Hepatocyte (in vitro differentiated cells): ENCODE data around the gene BRIP1. TPM values are rescaled to one million over a fixed set of nuclear protein-coding genes. Genes with fewer than 3 reads are reported as not detected.

ENCODE experiments used
- DNase-seq: peaks from one replicate; pipeline ENCODE4 v3.0.0-alpha.2; 2016; ENCODE audit warnings: low spot score
- H2AFZ ChIP-seq: fragments of 200-600 bp; sonication (generic); 2 replicates; pipeline ENCODE4 v1.6.0; 2016; ENCODE audit warnings: antibody characterized with exemption, mild to moderate bottlenecking
- H3K27ac ChIP-seq: fragments of 200-600 bp; sonication (generic); 2 replicates; pipeline ENCODE4 v1.5.1; 2016; ENCODE audit warnings: mild to moderate bottlenecking
- H3K27me3 ChIP-seq: fragments of 200-600 bp; sonication (generic); 2 replicates; pipeline ENCODE4 v1.6.1; 2016
- H3K36me3 ChIP-seq: fragments of 200-600 bp; sonication (generic); replicated peaks from 2 replicates; pipeline ENCODE4 v1.5.1; 2016; ENCODE audit warnings: low read depth; ENCODE audit not compliant: insufficient read depth
- H3K4me1 ChIP-seq: fragments of 200-600 bp; sonication (generic); 2 replicates; pipeline ENCODE4 v1.5.1; 2016; ENCODE audit warnings: mild to moderate bottlenecking, moderate library complexity; ENCODE audit not compliant: insufficient read depth
- H3K4me2 ChIP-seq: fragments of 200-600 bp; sonication (generic); 2 replicates; pipeline ENCODE4 v1.6.0; 2016
- H3K4me3 ChIP-seq: fragments of 200-600 bp; sonication (generic); 2 replicates; pipeline ENCODE4 v1.5.1; 2016; ENCODE audit warnings: mild to moderate bottlenecking
- H3K79me2 ChIP-seq: fragments of 200-600 bp; sonication (generic); 2 replicates; pipeline ENCODE4 v1.6.0; 2017; ENCODE audit warnings: mild to moderate bottlenecking
- H3K9me2 ChIP-seq: fragments of 200-600 bp; sonication (generic); replicated peaks from 2 replicates; pipeline ENCODE4 v1.6.0; 2017; ENCODE audit warnings: mild to moderate bottlenecking; ENCODE audit not compliant: insufficient read depth
- H3K9me3 ChIP-seq: fragments of 200-600 bp; sonication (generic); 2 replicates; pipeline ENCODE4 v1.5.1; 2016; ENCODE audit warnings: low read depth, mild to moderate bottlenecking
- H4K20me1 ChIP-seq: fragments of 200-600 bp; sonication (generic); 2 replicates; pipeline ENCODE4 v1.6.0; 2016; ENCODE audit warnings: mild to moderate bottlenecking; ENCODE audit not compliant: insufficient read depth, poor library complexity, severe bottlenecking
- CTCF ChIP-seq: fragments of 200-600 bp; sonication (generic); IDR thresholded peaks from 2 replicates; pipeline ENCODE4 v1.5.1; 2016; ENCODE audit warnings: antibody characterized with exemption, mild to moderate bottlenecking; ENCODE audit not compliant: poor library complexity
- EZH2 ChIP-seq: fragments of 200-600 bp; sonication (generic); IDR thresholded peaks from 2 replicates; pipeline ENCODE4 v1.6.1; 2016; ENCODE audit warnings: antibody characterized with exemption, mild to moderate bottlenecking, borderline replicate concordance
- EZH2phosphoT487 ChIP-seq: fragments of 200-600 bp; sonication (generic); IDR thresholded peaks from one replicate; pipeline ENCODE4 v1.6.1; 2018; ENCODE audit warnings: antibody characterized with exemption, mild to moderate bottlenecking, low read depth, moderate library complexity; ENCODE audit not compliant: unreplicated experiment, severe bottlenecking
- WGBS: methylation state at CpG from one replicate; pipeline ENCODE4 v1.1.6; 2016; ENCODE audit warnings: low lambda C conversion rate; ENCODE audit errors: missing lambda C conversion rate; 5-methylcytosine and 5-hydroxymethylcytosine counted together
- polyA plus RNA-seq: library from polyadenylated mRNA; unstranded; fragments of >200 nt; fragmentation: Nextera tagmentation; extraction: Ambion mirVana; gene quantifications from 2 replicates; pipeline ENCODE4 v1.2.1, GENCODE V29; 2016
- total RNA-seq: library from RNA; depleted of rRNA; stranded (reverse); fragments of >200 nt; gene quantifications from 2 replicates; pipeline ENCODE4 v1.2.3, GENCODE V29; 2014

BRIP1 gene
- total and polyA plus RNA-seq, 2 experiments from 2014 or later = 0.50 to 4.0 TPM

- Histone ChIP-seq H3K27ac (no peak overlapping the region), H3K27me3 (no peaks in the 10 kb centered on the region), H3K79me2 (no peaks in the 10 kb centered on the region), H3K9me2 (no peaks in the 10 kb centered on the region), H3K4me2 (no peak overlapping the region), H2AFZ (no peak overlapping the region), H3K4me3 (no peak overlapping the region), H3K36me3 (no peaks in the 10 kb centered on the region), H3K9me3 (no peaks in the 10 kb centered on the region), H3K4me1 (no peaks in the 10 kb centered on the region), H4K20me1 (no peaks in the 10 kb centered on the region)
- TF ChIP-seq EZH2phosphoT487 (no peak), CTCF (no peak), EZH2 (no peak)
- DNase-seq = no peak
- WGBS = 91% methylated on average over 2 of the region's 2 CpGs
These were observed 15.1 kb downstream of the BRIP1 start for GRCh38 chr17:61848247-61848646.

GRCh38 chr17:61847659-61848058 is 15.7 kb downstream of the BRIP1 start:
- Histone ChIP-seq H2AFZ (no peak overlapping the region), H3K4me3 (no peak overlapping the region), H3K4me2 (no peak overlapping the region), H4K20me1 (no peaks in the 10 kb centered on the region), H3K9me2 (no peaks in the 10 kb centered on the region), H3K9me3 (no peaks in the 10 kb centered on the region), H3K27me3 (no peaks in the 10 kb centered on the region), H3K79me2 (no peaks in the 10 kb centered on the region), H3K27ac (no peak overlapping the region), H3K36me3 (no peaks in the 10 kb centered on the region), H3K4me1 (no peaks in the 10 kb centered on the region)
- 99% methylated on average over 3 of the region's 3 CpGs for WGBS
- TF ChIP-seq CTCF (no peak), EZH2phosphoT487 (no peak), EZH2 (no peak)
- no peak for DNase-seq

- no peaks in the 10 kb centered on the region for H4K20me1 ChIP-seq
- no peak overlapping the region for H3K4me2 ChIP-seq
- H3K79me2 ChIP-seq = no peaks in the 10 kb centered on the region
- H3K4me3 ChIP-seq = no peak overlapping the region
- TF ChIP-seq CTCF (no peak), EZH2 (no peak), EZH2phosphoT487 (no peak)
- 93% methylated on average over 3 of the region's 3 CpGs for WGBS
- H3K9me2 ChIP-seq = no peaks in the 10 kb centered on the region
- H3K27me3 ChIP-seq = no peaks in the 10 kb centered on the region
- H3K36me3 ChIP-seq = no peaks in the 10 kb centered on the region
- no peak for DNase-seq
- H3K9me3 ChIP-seq = no peaks in the 10 kb centered on the region
- H3K27ac ChIP-seq = no peak overlapping the region
- no peak overlapping the region for H2AFZ ChIP-seq
- no peaks in the 10 kb centered on the region for H3K4me1 ChIP-seq
These were observed 16.5 kb downstream of the BRIP1 start for GRCh38 chr17:61846761-61847375.
